Measurements from ENCODE around the gene RAB6B.

The RAB6B gene

GRCh38 chr3:133836497-133837158 lies 59.1 kb downstream of the RAB6B start:
- Histone ChIP-seq H3K36me3 (ENCODE audit: insufficient read depth, insufficient read length, low read length) (peaks cover 76% of the 10 kb centered on the region), H3K27me3 (ENCODE audit: insufficient read depth, insufficient read length) (no peaks in the 10 kb centered on the region), H3K4me3 (ENCODE audit: insufficient read length, low read depth) (no peak overlapping the region), H3K4me1 (ENCODE audit: insufficient read depth, insufficient read length) (no peaks in the 10 kb centered on the region), H3K9ac (ENCODE audit: insufficient read length, low read depth) (no peak overlapping the region), H3K9me3 (ENCODE audit: insufficient read depth, low read length) (no peaks in the 10 kb centered on the region)
- no peak for DNase-seq (ENCODE audit: low read depth, low spot score)
- TF ChIP-seq YY1 (IDR thresholded peaks at IDR 0.05; ENCODE audit: insufficient read depth, insufficient read length) (no peak), ZNF274 (IDR thresholded peaks at IDR 0.05; ENCODE audit: low read depth, low read length) (no peak), SUZ12 (IDR thresholded peaks at IDR 0.05; ENCODE audit: extremely low read depth, insufficient read depth, insufficient read length) (no peak)

- DNase-seq (ENCODE audit: low read depth, low spot score) = no peak
- H3K9ac ChIP-seq (ENCODE audit: insufficient read length, low read depth) = no peak overlapping the region
- no peak overlapping the region for H3K4me3 ChIP-seq (ENCODE audit: insufficient read length, low read depth)
- H3K9me3 ChIP-seq (ENCODE audit: insufficient read depth, low read length) = no peaks in the 10 kb centered on the region
- TF ChIP-seq SUZ12 (IDR thresholded peaks at IDR 0.05; ENCODE audit: extremely low read depth, insufficient read depth, insufficient read length) = no peak
- TF ChIP-seq YY1 (IDR thresholded peaks at IDR 0.05; ENCODE audit: insufficient read depth, insufficient read length) = no peak
- no peak for TF ChIP-seq ZNF274 (IDR thresholded peaks at IDR 0.05; ENCODE audit: low read depth, low read length)
- no peaks in the 10 kb centered on the region for H3K4me1 ChIP-seq (ENCODE audit: insufficient read depth, insufficient read length)
- H3K27me3 ChIP-seq (ENCODE audit: insufficient read depth, insufficient read length) = no peaks in the 10 kb centered on the region
- H3K36me3 ChIP-seq (ENCODE audit: insufficient read depth, insufficient read length, low read length) = peaks cover 76% of the 10 kb centered on the region
Measured at GRCh38 chr3:133835961-133836360, 59.7 kb downstream of the RAB6B start.

- Histone ChIP-seq H3K36me3 (ENCODE audit: insufficient read depth, insufficient read length, low read length) (peaks cover 74% of the 10 kb centered on the region), H3K9me3 (ENCODE audit: insufficient read depth, low read length) (no peaks in the 10 kb centered on the region), H3K4me3 (ENCODE audit: insufficient read length, low read depth) (no peak overlapping the region), H3K27me3 (ENCODE audit: insufficient read depth, insufficient read length) (no peaks in the 10 kb centered on the region), H3K4me1 (ENCODE audit: insufficient read depth, insufficient read length) (no peaks in the 10 kb centered on the region), H3K9ac (ENCODE audit: insufficient read length, low read depth) (no peak overlapping the region)
- TF ChIP-seq SUZ12 (IDR thresholded peaks at IDR 0.05; ENCODE audit: extremely low read depth, insufficient read depth, insufficient read length) = no peak
- no peak for TF ChIP-seq YY1 (IDR thresholded peaks at IDR 0.05; ENCODE audit: insufficient read depth, insufficient read length)
- no peak for TF ChIP-seq ZNF274 (IDR thresholded peaks at IDR 0.05; ENCODE audit: low read depth, low read length)
- no peak for DNase-seq (ENCODE audit: low read depth, low spot score)
Measured at GRCh38 chr3:133835418-133835743, 60.3 kb downstream of the RAB6B start.

GRCh38 chr3:133834621-133835417 lies 60.9 kb downstream of the RAB6B start:
- H3K9me3 ChIP-seq (ENCODE audit: insufficient read depth, low read length) = no peaks in the 10 kb centered on the region
- no peaks in the 10 kb centered on the region for H3K4me1 ChIP-seq (ENCODE audit: insufficient read depth, insufficient read length)
- H3K9ac ChIP-seq (ENCODE audit: insufficient read length, low read depth) = no peak overlapping the region
- H3K36me3 ChIP-seq (ENCODE audit: insufficient read depth, insufficient read length, low read length) = peaks cover 68% of the 10 kb centered on the region
- no peaks in the 10 kb centered on the region for H3K27me3 ChIP-seq (ENCODE audit: insufficient read depth, insufficient read length)
- no peak overlapping the region for H3K4me3 ChIP-seq (ENCODE audit: insufficient read length, low read depth)
- TF ChIP-seq ZNF274 (IDR thresholded peaks at IDR 0.05; ENCODE audit: low read depth, low read length) = no peak
- no peak for TF ChIP-seq YY1 (IDR thresholded peaks at IDR 0.05; ENCODE audit: insufficient read depth, insufficient read length)
- no peak for TF ChIP-seq SUZ12 (IDR thresholded peaks at IDR 0.05; ENCODE audit: extremely low read depth, insufficient read depth, insufficient read length)
- no peak for DNase-seq (ENCODE audit: low read depth, low spot score)

GRCh38 chr3:133833880-133834620 lies 61.6 kb downstream of the RAB6B start:
- no peaks in the 10 kb centered on the region for H3K4me1 ChIP-seq (ENCODE audit: insufficient read depth, insufficient read length)
- no peak for DNase-seq (ENCODE audit: low read depth, low spot score)
- no peak overlapping the region for H3K4me3 ChIP-seq (ENCODE audit: insufficient read length, low read depth)
- TF ChIP-seq YY1 (IDR thresholded peaks at IDR 0.05; ENCODE audit: insufficient read depth, insufficient read length) (no peak), ZNF274 (IDR thresholded peaks at IDR 0.05; ENCODE audit: low read depth, low read length) (no peak), SUZ12 (IDR thresholded peaks at IDR 0.05; ENCODE audit: extremely low read depth, insufficient read depth, insufficient read length) (no peak)
- no peak overlapping the region for H3K9ac ChIP-seq (ENCODE audit: insufficient read length, low read depth)
- H3K9me3 ChIP-seq (ENCODE audit: insufficient read depth, low read length) = no peaks in the 10 kb centered on the region
- H3K27me3 ChIP-seq (ENCODE audit: insufficient read depth, insufficient read length) = no peaks in the 10 kb centered on the region
- peaks cover 61% of the 10 kb centered on the region for H3K36me3 ChIP-seq (ENCODE audit: insufficient read depth, insufficient read length, low read length)

GRCh38 chr3:133833267-133833666 lies 62.4 kb downstream of the RAB6B start:
- DNase-seq (ENCODE audit: low read depth, low spot score) = no peak

GRCh38 chr3:133832802-133833144 lies 62.9 kb downstream of the RAB6B start:
- DNase-seq (ENCODE audit: low read depth, low spot score) = no peak

More at GRCh38 chr3:133833267-133833666, 62.4 kb downstream of the RAB6B start:
- no peaks in the 10 kb centered on the region for H3K4me1 ChIP-seq (ENCODE audit: insufficient read depth, insufficient read length)
- no peak overlapping the region for H3K9ac ChIP-seq (ENCODE audit: insufficient read length, low read depth)
- H3K27me3 ChIP-seq (ENCODE audit: insufficient read depth, insufficient read length) = no peaks in the 10 kb centered on the region
- peaks cover 53% of the 10 kb centered on the region for H3K36me3 ChIP-seq (ENCODE audit: insufficient read depth, insufficient read length, low read length)
- no peak for TF ChIP-seq SUZ12 (IDR thresholded peaks at IDR 0.05; ENCODE audit: extremely low read depth, insufficient read depth, insufficient read length)
- no peak for TF ChIP-seq ZNF274 (IDR thresholded peaks at IDR 0.05; ENCODE audit: low read depth, low read length)
- no peaks in the 10 kb centered on the region for H3K9me3 ChIP-seq (ENCODE audit: insufficient read depth, low read length)
- no peak overlapping the region for H3K4me3 ChIP-seq (ENCODE audit: insufficient read length, low read depth)

More at GRCh38 chr3:133832802-133833144, 62.9 kb downstream of the RAB6B start:
- TF ChIP-seq ZNF274 (IDR thresholded peaks at IDR 0.05; ENCODE audit: low read depth, low read length) (no peak), YY1 (IDR thresholded peaks at IDR 0.05; ENCODE audit: insufficient read depth, insufficient read length) (no peak), SUZ12 (IDR thresholded peaks at IDR 0.05; ENCODE audit: extremely low read depth, insufficient read depth, insufficient read length) (no peak)
- Histone ChIP-seq H3K36me3 (ENCODE audit: insufficient read depth, insufficient read length, low read length) (peaks cover 48% of the 10 kb centered on the region), H3K9ac (ENCODE audit: insufficient read length, low read depth) (no peak overlapping the region), H3K4me1 (ENCODE audit: insufficient read depth, insufficient read length) (no peaks in the 10 kb centered on the region), H3K9me3 (ENCODE audit: insufficient read depth, low read length) (no peaks in the 10 kb centered on the region), H3K4me3 (ENCODE audit: insufficient read length, low read depth) (no peak overlapping the region), H3K27me3 (ENCODE audit: insufficient read depth, insufficient read length) (no peaks in the 10 kb centered on the region)
